A673 (cell line): ENCODE measurements around the gene NECTIN4.

ENCODE experiments used
- CTCF ChIP-seq: fragments of 300-800, 200-600 bp; sonication (generic); conservative IDR thresholded peaks from 2 replicates; pipeline ENCODE4 v1.5.1; 2017; ENCODE audit warnings: low read depth, mild to moderate bottlenecking, antibody characterized with exemption, low read length, moderate library complexity, mixed read lengths
- EZH2 ChIP-seq: fragments of 200-600 bp; sonication (generic); IDR thresholded peaks from 2 replicates; pipeline ENCODE4 v1.6.1; 2017; ENCODE audit warnings: borderline replicate concordance, low read depth, mild to moderate bottlenecking, mixed read lengths, antibody characterized with exemption, low read length; ENCODE audit not compliant: poor library complexity, severe bottlenecking

DNA sequence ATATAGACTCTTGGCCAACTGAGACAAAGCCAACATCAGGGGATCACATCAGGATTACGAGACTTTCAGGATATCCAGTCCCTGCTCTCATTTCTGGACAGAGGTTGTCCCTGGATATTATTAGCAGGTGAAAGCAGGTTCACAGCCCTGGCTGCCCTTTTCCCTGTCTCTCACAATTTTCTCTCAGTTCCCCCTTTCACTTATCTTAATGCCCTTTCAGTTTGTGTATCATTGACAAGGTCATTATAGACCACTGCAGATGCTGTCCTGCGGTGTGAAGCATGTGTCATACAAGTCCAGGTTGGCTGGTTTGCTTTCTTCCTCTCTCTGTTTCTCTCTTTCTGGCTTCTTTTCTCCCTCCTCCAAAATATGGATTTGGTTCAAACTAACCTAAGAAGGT lies 6.7 kb upstream of the NECTIN4 start:
- TF ChIP-seq CTCF (no peak), EZH2 (no peak)
